Stomach (tissue), 4 donors: ENCODE measurements around the gene OAS1.

Experiments used
- CTCF ChIP-seq, 7 experiments: fragments of 450-650 bp in 4 of 7; fragments of 200-600 bp in 3 of 7; sonication (generic) in 3 of 7; IDR thresholded peaks; one replicate each; pipeline ENCODE4 v1.5.1; 2016 to 2019; ENCODE audit warnings: antibody characterized with exemption in 7 of 7, control low read depth in 2 of 7, mild to moderate bottlenecking in 1 of 7
- POLR2A ChIP-seq, 4 donors: fragments of 450-650 bp; IDR thresholded peaks; one replicate each; pipeline ENCODE4 v1.6.1; 2016; ENCODE audit warnings: antibody characterized with exemption in 4 of 4, control low read depth in 2 of 4, mild to moderate bottlenecking in 1 of 4, moderate library complexity in 1 of 4
- POLR2AphosphoS5 ChIP-seq, 3 donors: sonication (generic); formaldehyde crosslinking; IDR thresholded peaks; one replicate each; pipeline ENCODE4 v1.6.1; 2016; ENCODE audit warnings: antibody characterized with exemption in 3 of 3

- TF ChIP-seq POLR2AphosphoS5 (IDR thresholded peaks at IDR 0.05) = no peak
- TF ChIP-seq CTCF (IDR thresholded peaks at IDR 0.05) = no peak
- no peak for TF ChIP-seq POLR2A (IDR thresholded peaks at IDR 0.05)
Observed at GRCh38 chr12:112859291-112859690, 47.5 kb upstream of the OAS1 start.
